A549 (cell line): Measurements from ENCODE around the gene CDC27. TPM values are rescaled to one million over a fixed set of nuclear protein-coding genes. Genes with fewer than 3 reads are reported as not detected.
"Not testable (repeated sequence)": the region's sequence is repeated elsewhere in the genome, so short reads cannot be mapped to it uniquely, and the experiment has no call there.

Source experiments
- ATAC-seq, 2 experiments: fragments of 200-7000 bp in 1 of 2; fragments of >200 bp in 1 of 2; cut with Nextera tagmentation in 1 of 2; cut with Tn5 transposase in 1 of 2; 3 replicates each; pipeline versions ENCODE4 v1.8.0 to v1.9.1; 2018 to 2020; ENCODE audit warnings: mild to moderate bottlenecking in 1 of 2, moderate library complexity in 1 of 2
- CTCF ChIA-PET: fragments of 300-600 bp; sonication (Branson Sonifier 250); formaldehyde crosslinking; extraction: SDS; loops from one replicate; lab custom pipeline; 2021; ENCODE audit warnings: antibody characterized with exemption, inconsistent platforms; lab: Yijun Ruan, JAX
- POLR2A ChIA-PET: fragments of 350-600 bp; formaldehyde crosslinking; extraction: SDS; loops from one replicate; lab custom pipeline; 2021; ENCODE audit warnings: antibody characterized with exemption, inconsistent platforms; lab: Yijun Ruan, JAX
- DNase-seq, 2 experiments: peaks; one replicate each; pipeline versions ENCODE4 v3.0.0 to v3.0.0-alpha.2; 2011 to 2016; ENCODE audit warnings: low read depth in 1 of 2, low spot score in 1 of 2
- FAIRE-seq: peaks from 2 replicates; lab custom pipeline; 2011; peaks lifted over from hg19 to GRCh38; lab: Jason Lieb, UNC
- H3K27ac ChIP-seq, 2 experiments: fragments of >200 bp; sonication (Bioruptor Twin); formaldehyde crosslinking; 3 replicates each; pipeline ENCODE4 v1.5.1; 2016 to 2017
- H3K4me1 ChIP-seq: fragments of >200 bp; sonication (Bioruptor Twin); formaldehyde crosslinking; 3 replicates; pipeline ENCODE4 v1.6.1; 2016
- H3K4me2 ChIP-seq: fragments of >200 bp; sonication (Bioruptor Twin); formaldehyde crosslinking; 3 replicates; pipeline ENCODE4 v1.6.1; 2016
- H3K4me3 ChIP-seq: fragments of >200 bp; sonication (Bioruptor Twin); formaldehyde crosslinking; 3 replicates; pipeline ENCODE4 v1.5.1; 2016
- H3K9me3 ChIP-seq: fragments of >200 bp; sonication (Bioruptor Twin); formaldehyde crosslinking; 3 replicates; pipeline ENCODE4 v1.6.1; 2016
- BHLHE40 ChIP-seq: IDR thresholded peaks from 2 replicates; pipeline ENCODE4 v1.6.1; 2012; ENCODE audit warnings: low read depth, low read length, inconsistent platforms
- CBX2 ChIP-seq: fragments of 200-600 bp; sonication (generic); IDR thresholded peaks from 2 replicates; pipeline ENCODE4 v1.6.1; 2016; ENCODE audit warnings: low read depth, mild to moderate bottlenecking, borderline replicate concordance
- CBX8 ChIP-seq: fragments of 200-600 bp; sonication (generic); IDR thresholded peaks from 2 replicates; pipeline ENCODE4 v1.6.1; 2016
- E2F6 ChIP-seq: IDR thresholded peaks from 2 replicates; pipeline ENCODE4 v1.6.1; 2012; ENCODE audit warnings: low read depth, borderline replicate concordance
- EHF ChIP-seq: fragments of 250-450 bp; sonication (Bioruptor Pico); IDR thresholded peaks from 2 replicates; pipeline ENCODE4 v1.5.0; 2020; ENCODE audit warnings: mild to moderate bottlenecking
- ESRRA ChIP-seq: fragments of 150-350 bp; IDR thresholded peaks from 2 replicates; pipeline ENCODE4 v1.6.1; 2014; ENCODE audit warnings: mild to moderate bottlenecking, low read length, borderline replicate concordance
- HEYL ChIP-seq: fragments of 250-450 bp; sonication (Bioruptor Pico); IDR thresholded peaks from 2 replicates; pipeline ENCODE4 v1.8.0; 2021; ENCODE audit warnings: mild to moderate bottlenecking, moderate library complexity
- HOXA7 ChIP-seq: fragments of 250-450 bp; sonication (Bioruptor Pico); IDR thresholded peaks from 2 replicates; pipeline ENCODE4 v1.5.0; 2020; ENCODE audit warnings: mild to moderate bottlenecking, moderate library complexity
- HOXB13 ChIP-seq: fragments of 250-450 bp; sonication (Bioruptor Pico); IDR thresholded peaks from 2 replicates; pipeline ENCODE4 v1.5.0; 2020; ENCODE audit warnings: low read depth, mild to moderate bottlenecking, moderate library complexity
- HOXB5 ChIP-seq: fragments of 250-450 bp; sonication (Bioruptor Pico); IDR thresholded peaks from 2 replicates; pipeline ENCODE4 v1.5.0; 2020; ENCODE audit warnings: mild to moderate bottlenecking, moderate library complexity
- JUNB ChIP-seq: fragments of >200 bp; sonication (Bioruptor Twin); formaldehyde crosslinking; IDR thresholded peaks from 2 replicates; pipeline ENCODE4 v1.6.1; 2016
- KDM1A ChIP-seq: fragments of 200-600 bp; sonication (generic); IDR thresholded peaks from 2 replicates; pipeline ENCODE4 v1.6.1; 2016; ENCODE audit warnings: low read depth, mild to moderate bottlenecking
- KDM5A ChIP-seq: fragments of 200-600 bp; sonication (generic); IDR thresholded peaks from 2 replicates; pipeline ENCODE4 v1.6.1; 2016; ENCODE audit warnings: antibody characterized with exemption, mild to moderate bottlenecking
- MYC ChIP-seq: IDR thresholded peaks from 2 replicates; pipeline ENCODE4 v1.6.1; 2012; ENCODE audit warnings: mild to moderate bottlenecking, inconsistent platforms, low read length, improper control_type of control experiment, borderline replicate concordance
- NPAS2 ChIP-seq: fragments of 250-450 bp; sonication (Bioruptor Pico); IDR thresholded peaks from 2 replicates; pipeline ENCODE4 v1.8.0; 2022; ENCODE audit warnings: mild to moderate bottlenecking, moderate library complexity, borderline replicate concordance
- POLR2A ChIP-seq: IDR thresholded peaks from 2 replicates; pipeline ENCODE4 v1.6.1; 2012; ENCODE audit warnings: mild to moderate bottlenecking, low read length
- RAD21 ChIP-seq, 2 experiments: fragments of >200 bp in 1 of 2; sonication (Bioruptor Twin) in 1 of 2; formaldehyde crosslinking in 1 of 2; IDR thresholded peaks in 1 of 2; conservative IDR thresholded peaks in 1 of 2; 2 replicates in 1 of 2; 3 replicates in 1 of 2; pipeline ENCODE4 v1.6.1; 2012 to 2018; ENCODE audit warnings: inconsistent platforms in 1 of 2
- RFX5 ChIP-seq: fragments of 450-650 bp; IDR thresholded peaks from 2 replicates; pipeline ENCODE4 v1.7.1; 2014; ENCODE audit warnings: antibody characterized with exemption, mild to moderate bottlenecking, moderate library complexity
- RNF2 ChIP-seq: fragments of 200-600 bp; sonication (generic); IDR thresholded peaks from 2 replicates; pipeline ENCODE4 v1.6.1; 2016; ENCODE audit warnings: low read depth, mild to moderate bottlenecking, antibody characterized with exemption, moderate library complexity, borderline replicate concordance
- SMC3 ChIP-seq: fragments of >200 bp; sonication (Bioruptor Twin); formaldehyde crosslinking; IDR thresholded peaks from 3 replicates; pipeline ENCODE4 v1.6.1; 2018; ENCODE audit warnings: inconsistent platforms
- ZSCAN20 ChIP-seq: fragments of 250-450 bp; sonication (Bioruptor Pico); IDR thresholded peaks from 2 replicates; pipeline ENCODE4 v1.8.0; 2022; ENCODE audit warnings: mild to moderate bottlenecking, moderate library complexity
- WGBS: methylation state at CpG from one replicate; pipeline ENCODE4 v1.1.6; 2017; ENCODE audit errors: missing lambda C conversion rate; 5-methylcytosine and 5-hydroxymethylcytosine counted together
- polyA plus RNA-seq, 4 experiments: library from polyadenylated mRNA; depleted of rRNA in 3 of 4; stranded (reverse); fragments of >200 nt; fragmentation: RNase III in 1 of 4; extraction: RNeasy Plus Mini Kit Qiagen cat#74134 plus additional on column Dnase treatment in 1 of 4; gene quantifications; 2 replicates in 3 of 4; 3 replicates in 1 of 4; pipeline ENCODE4 v1.2.3, GENCODE V29; 2011 to 2017
- TF ChIP-seq, protein P1 (sequence below): IDR thresholded peaks from 2 replicates; pipeline ENCODE4 v1.6.1; 2012
- TF ChIP-seq, protein P2 (sequence below): fragments of 150-350 bp; IDR thresholded peaks from 2 replicates; pipeline ENCODE4 v1.6.1; 2014; ENCODE audit warnings: low read depth, mild to moderate bottlenecking, low read length
- TF ChIP-seq, protein P3 (sequence below): IDR thresholded peaks from 2 replicates; pipeline ENCODE4 v1.6.1; 2012

CDC27 gene
- polyA plus RNA-seq, 2 of the 4 experiments (the other 2 are of a cell fraction) = 88.0 to 150 TPM

DNA sequence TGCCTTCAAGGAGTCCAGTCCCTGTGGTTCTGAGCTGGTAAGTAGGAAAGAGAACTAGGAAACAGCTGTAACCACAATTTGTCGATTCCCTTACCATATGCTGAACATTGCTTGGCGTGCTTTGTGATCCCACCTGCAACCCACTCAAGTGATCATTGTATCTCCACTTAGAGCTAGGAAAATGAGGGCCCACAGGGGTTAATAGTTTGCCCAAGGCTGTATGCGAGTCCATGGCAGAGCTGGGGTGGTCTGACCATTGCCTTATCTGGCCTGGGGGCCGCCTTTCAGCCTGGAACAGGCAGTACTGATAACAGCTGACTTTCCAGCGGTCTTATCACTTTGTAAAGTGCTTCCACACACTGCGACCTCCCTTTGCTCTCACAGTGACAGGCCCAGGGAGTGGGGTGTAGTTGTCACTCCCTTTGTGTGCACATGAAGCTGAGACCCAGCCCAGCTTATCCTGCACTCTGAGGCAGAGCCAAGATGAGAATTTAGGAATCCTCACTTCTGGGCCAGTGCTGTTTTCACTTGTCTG lies 29.9 kb upstream of the CDC27 start (continued):
- TF ChIP-seq CBX2 = no peak
- no peak for TF ChIP-seq RNF2
- TF ChIP-seq, protein P1, sequence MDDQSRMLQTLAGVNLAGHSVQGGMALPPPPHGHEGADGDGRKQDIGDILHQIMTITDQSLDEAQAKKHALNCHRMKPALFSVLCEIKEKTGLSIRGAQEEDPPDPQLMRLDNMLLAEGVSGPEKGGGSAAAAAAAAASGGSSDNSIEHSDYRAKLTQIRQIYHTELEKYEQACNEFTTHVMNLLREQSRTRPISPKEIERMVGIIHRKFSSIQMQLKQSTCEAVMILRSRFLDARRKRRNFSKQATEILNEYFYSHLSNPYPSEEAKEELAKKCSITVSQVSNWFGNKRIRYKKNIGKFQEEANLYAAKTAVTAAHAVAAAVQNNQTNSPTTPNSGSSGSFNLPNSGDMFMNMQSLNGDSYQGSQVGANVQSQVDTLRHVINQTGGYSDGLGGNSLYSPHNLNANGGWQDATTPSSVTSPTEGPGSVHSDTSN = no peak
- no peak for TF ChIP-seq EHF (CRISPR knock-in tag)
- TF ChIP-seq KDM5A = no peak

- H3K4me3 ChIP-seq, H3K4me1 ChIP-seq, H3K9me3 ChIP-seq, H3K27ac ChIP-seq, DNase-seq, POLR2A ChIA-PET, FAIRE-seq, H3K4me2 ChIP-seq, ATAC-seq: not testable (repeated sequence)
- CTCF ChIA-PET = interaction anchor here (1.4 to 4.1 kb wide), 2 partner anchors 13 to 98 kb away, joined by 3 to 29 read pairs; no protein-coding TSS in a partner anchor
- 64% methylated on average over 2 of the region's 2 CpGs for WGBS
Observed at GRCh38 chr17:47217279-47217678, 28.2 kb upstream of the CDC27 start.

- H3K4me3 ChIP-seq, H3K4me1 ChIP-seq, H3K9me3 ChIP-seq, DNase-seq, H3K27ac ChIP-seq, POLR2A ChIA-PET, FAIRE-seq, ATAC-seq, H3K4me2 ChIP-seq: not testable (repeated sequence)
- WGBS = 73% methylated on average over 4 of the region's 4 CpGs
- CTCF ChIA-PET = interaction anchor here (1.4 kb wide), 1 partner anchor 98 kb away, joined by 3 read pairs; no protein-coding TSS in a partner anchor
Observed at GRCh38 chr17:47216821-47217220, 27.7 kb upstream of the CDC27 start.

- Histone ChIP-seq H3K4me2 (no peak overlapping the region), H3K9me3 (no peaks in the 10 kb centered on the region), H3K4me1 (no peaks in the 10 kb centered on the region), H3K4me3 (no peak overlapping the region), H3K27ac (no peak overlapping the region)
- FAIRE-seq (no peak), ATAC-seq (no peak), DNase-seq (no peak)
- ChIA-PET CTCF (interaction anchor here (1.1 kb wide), 1 partner anchor 23 kb away, joined by 3 read pairs; no protein-coding TSS in a partner anchor), POLR2A (no interaction called here)
- WGBS = 79% methylated on average over 3 of the region's 3 CpGs
- TF ChIP-seq NPAS2 (CRISPR knock-in tag) (no peak), HOXB5 (CRISPR knock-in tag) (no peak), POLR2A (no peak), JUNB (no peak), RFX5 (no peak), HOXA7 (CRISPR knock-in tag) (no peak)
- TF ChIP-seq, all 56 proteins: peak for 0
Observed at GRCh38 chr17:47214931-47215330, 25.8 kb upstream of the CDC27 start.

- H3K27ac ChIP-seq = no peak overlapping the region
- no peak overlapping the region for H3K4me3 ChIP-seq
- no peaks in the 10 kb centered on the region for H3K9me3 ChIP-seq
- 68% methylated on average over 4 of the region's 4 CpGs for WGBS
- H3K4me1 ChIP-seq = no peaks in the 10 kb centered on the region
- CTCF ChIA-PET = interaction anchor here (1.4 kb wide), 1 partner anchor 102 kb away, joined by 3 read pairs; no protein-coding TSS in a partner anchor
- DNase-seq = no peak
- no peak for ATAC-seq
- POLR2A ChIA-PET = no interaction called here
- FAIRE-seq = no peak
- H3K4me2 ChIP-seq = no peak overlapping the region
- TF ChIP-seq RFX5 (no peak), BHLHE40 (no peak), ZSCAN20 (CRISPR knock-in tag) (no peak), HEYL (CRISPR knock-in tag) (no peak), CBX8 (no peak), KDM1A (no peak), HOXB13 (CRISPR knock-in tag) (no peak), E2F6 (no peak), RAD21 (conservative IDR thresholded peaks at IDR 0.05 in 1 of 2, IDR thresholded peaks at IDR 0.05 in 1 of 2) (no peak), MYC (no peak), SMC3 (no peak), POLR2A (no peak), ESRRA (no peak)
- TF ChIP-seq, protein P2, sequence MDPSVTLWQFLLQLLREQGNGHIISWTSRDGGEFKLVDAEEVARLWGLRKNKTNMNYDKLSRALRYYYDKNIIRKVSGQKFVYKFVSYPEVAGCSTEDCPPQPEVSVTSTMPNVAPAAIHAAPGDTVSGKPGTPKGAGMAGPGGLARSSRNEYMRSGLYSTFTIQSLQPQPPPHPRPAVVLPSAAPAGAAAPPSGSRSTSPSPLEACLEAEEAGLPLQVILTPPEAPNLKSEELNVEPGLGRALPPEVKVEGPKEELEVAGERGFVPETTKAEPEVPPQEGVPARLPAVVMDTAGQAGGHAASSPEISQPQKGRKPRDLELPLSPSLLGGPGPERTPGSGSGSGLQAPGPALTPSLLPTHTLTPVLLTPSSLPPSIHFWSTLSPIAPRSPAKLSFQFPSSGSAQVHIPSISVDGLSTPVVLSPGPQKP = no peak
- TF ChIP-seq, protein P3, sequence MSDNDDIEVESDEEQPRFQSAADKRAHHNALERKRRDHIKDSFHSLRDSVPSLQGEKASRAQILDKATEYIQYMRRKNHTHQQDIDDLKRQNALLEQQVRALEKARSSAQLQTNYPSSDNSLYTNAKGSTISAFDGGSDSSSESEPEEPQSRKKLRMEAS = no peak
Observed at GRCh38 chr17:47213540-47213939, 24.4 kb upstream of the CDC27 start.
